Astrocyte of the spinal cord (primary cell): Measurements from ENCODE around the gene EPB41L1.

Experiments used
- DNase-seq: peaks from one replicate; pipeline ENCODE4 v3.0.0; 2011; ENCODE audit warnings: low read depth, low spot score
- H3K4me3 ChIP-seq: 2 replicates; pipeline ENCODE4 v1.5.1; 2011; ENCODE audit warnings: low read depth, mild to moderate bottlenecking, low read length, moderate library complexity
- in situ Hi-C: cut with HindIII; loops from 2 replicates; pipeline ENCODE4 v1.10.0; 2017; ENCODE audit warnings: low sequenced_read_pairs
- TF ChIP-seq, protein P1 (sequence below): IDR thresholded peaks from 2 replicates; pipeline ENCODE4 v1.5.1; 2012; ENCODE audit warnings: low read depth, mild to moderate bottlenecking, low read length, inconsistent platforms

The EPB41L1 gene

DNA sequence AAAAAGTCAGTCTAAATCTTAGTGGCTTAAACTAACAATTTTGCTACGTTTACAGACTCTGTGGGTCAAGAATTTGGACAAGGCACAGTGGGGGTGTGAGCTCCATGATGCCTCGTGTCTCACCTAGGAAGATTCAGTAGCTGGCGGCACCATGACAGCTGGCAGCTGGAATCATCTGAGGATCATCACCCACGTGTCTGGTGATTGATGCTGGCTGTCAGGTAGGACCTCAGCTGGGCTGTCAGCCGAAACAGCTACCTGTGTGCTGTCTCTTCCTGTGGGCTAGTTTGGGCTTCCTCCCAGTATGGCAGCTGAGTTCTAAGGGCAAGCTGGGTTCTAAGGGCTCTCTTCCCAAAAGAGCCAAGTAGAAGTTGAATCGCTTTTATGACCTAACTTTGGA is 125.2 kb downstream of the EPB41L1 start:
- in situ Hi-C loops, result no loop called here
- TF ChIP-seq, protein P1, sequence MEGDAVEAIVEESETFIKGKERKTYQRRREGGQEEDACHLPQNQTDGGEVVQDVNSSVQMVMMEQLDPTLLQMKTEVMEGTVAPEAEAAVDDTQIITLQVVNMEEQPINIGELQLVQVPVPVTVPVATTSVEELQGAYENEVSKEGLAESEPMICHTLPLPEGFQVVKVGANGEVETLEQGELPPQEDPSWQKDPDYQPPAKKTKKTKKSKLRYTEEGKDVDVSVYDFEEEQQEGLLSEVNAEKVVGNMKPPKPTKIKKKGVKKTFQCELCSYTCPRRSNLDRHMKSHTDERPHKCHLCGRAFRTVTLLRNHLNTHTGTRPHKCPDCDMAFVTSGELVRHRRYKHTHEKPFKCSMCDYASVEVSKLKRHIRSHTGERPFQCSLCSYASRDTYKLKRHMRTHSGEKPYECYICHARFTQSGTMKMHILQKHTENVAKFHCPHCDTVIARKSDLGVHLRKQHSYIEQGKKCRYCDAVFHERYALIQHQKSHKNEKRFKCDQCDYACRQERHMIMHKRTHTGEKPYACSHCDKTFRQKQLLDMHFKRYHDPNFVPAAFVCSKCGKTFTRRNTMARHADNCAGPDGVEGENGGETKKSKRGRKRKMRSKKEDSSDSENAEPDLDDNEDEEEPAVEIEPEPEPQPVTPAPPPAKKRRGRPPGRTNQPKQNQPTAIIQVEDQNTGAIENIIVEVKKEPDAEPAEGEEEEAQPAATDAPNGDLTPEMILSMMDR, result no peak
- H3K4me3 ChIP-seq, result no peak overlapping the region
- no peak for DNase-seq

DNA sequence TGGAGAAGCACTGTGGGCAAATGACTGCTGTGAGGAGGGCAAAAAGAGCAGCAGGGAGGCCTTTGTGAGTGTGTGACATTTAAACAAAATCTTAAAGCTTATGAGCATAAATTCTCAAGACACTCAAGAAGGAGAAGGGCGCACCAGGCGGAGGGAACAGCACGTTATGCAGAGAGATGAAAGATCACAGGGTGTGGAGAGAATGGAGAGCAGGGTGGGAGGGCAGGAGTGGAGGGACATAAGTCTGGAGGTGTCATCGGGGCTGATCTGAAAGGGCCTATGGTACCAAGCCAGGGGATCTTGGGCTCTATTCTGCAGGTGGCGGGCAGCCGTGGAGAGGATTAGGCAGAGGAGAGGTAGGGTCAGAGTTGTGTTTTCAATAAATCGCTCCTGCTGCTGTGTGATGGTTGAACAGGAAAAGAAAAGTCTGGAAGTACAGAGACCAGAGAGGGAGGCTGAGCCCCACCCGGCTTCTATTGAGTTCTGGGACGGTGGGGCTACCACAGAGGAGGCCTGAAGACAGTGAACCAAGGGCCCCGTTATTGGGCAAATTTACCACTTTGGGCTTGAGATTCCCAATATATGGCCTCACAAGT is 127.3 kb downstream of the EPB41L1 start:
- no peak overlapping the region for H3K4me3 ChIP-seq
- in situ Hi-C loops, result no loop called here
- TF ChIP-seq, protein P1, result no peak
- no peak for DNase-seq
